ENCODE measurements around the gene TIGAR. TPM values are rescaled to one million over a fixed set of nuclear protein-coding genes. Genes with fewer than 3 reads are reported as not detected.

Gene TIGAR
- total RNA-seq, 1 donor = 9.8 TPM

DNA sequence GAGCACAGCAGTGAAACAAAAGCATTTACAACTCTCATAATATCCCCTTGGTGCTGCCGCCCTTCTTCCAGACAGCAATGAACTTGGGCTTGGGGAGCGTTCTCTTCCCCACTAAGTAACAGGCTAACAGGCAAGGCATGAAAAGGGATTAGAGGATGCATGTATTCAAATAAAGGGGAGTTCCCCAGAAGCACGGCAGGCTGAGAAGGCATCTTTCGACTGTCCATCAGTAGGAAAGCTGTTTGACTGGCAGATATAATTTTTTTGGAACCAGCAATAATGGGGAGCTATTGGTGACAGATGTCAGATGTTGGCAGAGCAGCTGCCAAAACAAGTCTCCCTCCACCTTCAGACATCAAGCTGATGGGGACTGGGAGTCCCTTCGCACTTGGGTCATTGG, 9.2 kb upstream of the TIGAR start:
- Histone ChIP-seq H3K4me3 (ENCODE audit: low read length) (no peak overlapping the region), H3K4me1 (ENCODE audit: insufficient read depth, low read length) (no peaks in the 10 kb centered on the region), H3K9me3 (ENCODE audit: low read depth, low read length) (no peaks in the 10 kb centered on the region), H3K27me3 (ENCODE audit: insufficient read depth, low read length) (no peaks in the 10 kb centered on the region)

DNA sequence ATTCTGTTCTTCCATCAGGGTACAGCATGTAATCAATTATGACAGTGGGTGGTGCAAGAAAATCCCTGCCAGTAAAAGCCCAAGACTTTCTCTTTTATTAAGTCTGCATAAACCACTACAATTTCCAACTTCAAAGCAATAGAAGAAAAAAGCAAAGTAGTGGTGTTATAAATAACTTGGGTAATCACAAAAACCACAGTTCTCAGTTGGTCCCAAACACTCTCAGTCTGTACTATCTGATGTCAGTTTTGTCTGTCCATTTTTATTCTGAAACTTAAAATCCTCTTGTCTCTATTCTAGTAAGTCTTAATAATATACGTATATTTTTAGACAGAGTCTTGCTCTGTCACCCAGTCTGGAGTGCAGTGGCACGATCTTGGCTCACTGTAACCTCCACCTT, 8.8 kb upstream of the TIGAR start:
- H3K4me1 ChIP-seq (ENCODE audit: insufficient read depth, low read length) = no peaks in the 10 kb centered on the region
- H3K27me3 ChIP-seq (ENCODE audit: insufficient read depth, low read length) = no peaks in the 10 kb centered on the region
- H3K9me3 ChIP-seq (ENCODE audit: low read depth, low read length) = no peaks in the 10 kb centered on the region
- no peak overlapping the region for H3K4me3 ChIP-seq (ENCODE audit: low read length)

DNA sequence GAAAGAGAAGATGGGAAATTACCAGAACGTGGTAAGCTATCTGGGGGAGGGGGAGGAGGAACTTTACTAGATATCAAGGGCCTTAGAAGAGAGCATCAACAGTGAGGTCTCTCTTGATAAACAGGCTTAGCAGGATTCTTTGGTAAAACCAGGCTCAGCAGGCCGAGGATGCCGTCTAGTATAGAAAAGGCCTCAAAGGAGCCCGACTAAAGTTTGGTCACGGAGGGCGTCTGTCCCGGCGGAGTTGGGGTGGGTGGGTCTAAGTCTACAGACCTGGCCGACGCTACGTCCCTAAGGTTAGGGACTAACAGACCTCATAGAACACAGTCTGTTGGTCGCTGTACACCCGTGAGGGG, 538 bp upstream of the TIGAR start:
- no peaks in the 10 kb centered on the region for H3K9me3 ChIP-seq (ENCODE audit: low read depth, low read length)
- H3K4me3 ChIP-seq (ENCODE audit: low read length) = peak overlapping the region; percentile 95
- H3K4me1 ChIP-seq (ENCODE audit: insufficient read depth, low read length) = peaks cover 35% of the 10 kb centered on the region
- H3K27me3 ChIP-seq (ENCODE audit: insufficient read depth, low read length) = no peaks in the 10 kb centered on the region

GRCh38 chr12:4322726-4323125, 1.7 kb downstream of the TIGAR start:
- no peak overlapping the region for H3K4me3 ChIP-seq (ENCODE audit: low read length)
- no peaks in the 10 kb centered on the region for H3K27me3 ChIP-seq (ENCODE audit: insufficient read depth, low read length)
- H3K4me1 ChIP-seq (ENCODE audit: insufficient read depth, low read length) = peaks cover 35% of the 10 kb centered on the region
- H3K9me3 ChIP-seq (ENCODE audit: low read depth, low read length) = no peaks in the 10 kb centered on the region

DNA sequence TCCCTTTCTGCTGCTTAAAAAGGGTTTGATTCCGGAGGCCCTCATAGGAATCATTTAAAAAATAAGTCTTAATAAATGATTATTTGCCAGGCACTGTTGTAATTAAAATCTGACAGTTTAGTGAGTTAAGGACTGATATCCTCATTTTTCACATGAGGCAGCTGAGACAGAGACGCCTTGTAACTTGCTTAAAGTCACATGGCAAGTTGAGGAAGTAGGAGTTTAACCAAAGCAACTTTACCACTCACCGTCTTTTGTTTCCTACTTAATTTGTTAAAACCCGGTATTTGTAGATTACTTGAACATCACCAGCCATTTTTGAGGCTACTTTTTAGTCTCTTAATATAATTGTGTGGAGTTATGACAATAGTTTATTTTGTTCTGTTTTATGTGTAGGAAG, 2.4 kb downstream of the TIGAR start:
- Histone ChIP-seq H3K4me1 (ENCODE audit: insufficient read depth, low read length) (peaks cover 35% of the 10 kb centered on the region), H3K9me3 (ENCODE audit: low read depth, low read length) (no peaks in the 10 kb centered on the region), H3K4me3 (ENCODE audit: low read length) (no peak overlapping the region), H3K27me3 (ENCODE audit: insufficient read depth, low read length) (no peaks in the 10 kb centered on the region)

DNA sequence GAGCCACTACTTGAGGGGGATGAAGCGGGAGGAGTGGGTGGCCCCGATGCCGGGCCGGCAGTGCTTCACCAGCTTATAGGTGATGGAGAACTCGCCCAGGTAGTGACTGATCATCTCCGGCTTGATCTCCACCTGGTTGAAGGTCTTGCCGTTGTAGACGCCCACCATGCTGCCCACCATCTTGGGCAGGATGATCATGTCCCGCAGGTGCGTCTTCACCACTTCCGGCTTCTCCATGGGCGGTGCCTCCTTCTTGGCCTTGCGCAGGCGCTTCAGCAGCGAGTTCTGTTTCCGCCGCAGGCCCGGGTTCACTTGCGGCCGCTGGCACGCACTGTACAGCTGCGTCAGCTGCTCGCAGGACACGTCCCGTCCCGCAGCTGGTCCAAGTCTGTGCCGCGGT, 3.4 kb downstream of the TIGAR start:
- Histone ChIP-seq H3K27me3 (ENCODE audit: insufficient read depth, low read length) (no peaks in the 10 kb centered on the region), H3K9me3 (ENCODE audit: low read depth, low read length) (no peaks in the 10 kb centered on the region)

DNA sequence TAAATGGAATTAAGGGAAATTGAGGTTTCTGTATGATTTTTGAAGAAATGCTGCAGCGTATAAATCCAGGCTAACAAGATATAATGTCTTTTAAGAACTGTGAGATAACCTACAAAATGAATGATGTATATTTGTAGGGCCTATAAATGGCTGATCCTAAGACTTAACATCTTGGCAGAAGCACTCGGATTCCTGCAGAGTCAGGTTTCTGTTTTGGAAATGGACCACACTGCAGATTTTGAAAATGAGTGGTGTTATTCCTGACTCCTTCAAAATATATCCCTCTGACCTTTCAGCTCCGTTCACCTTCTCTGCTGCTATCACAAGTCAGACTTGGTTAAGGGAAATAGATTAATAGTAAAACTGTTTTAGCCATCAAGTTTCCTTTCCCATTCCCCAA, 5.0 kb downstream of the TIGAR start:
- H3K4me1 ChIP-seq (ENCODE audit: insufficient read depth, low read length) = peaks cover 29% of the 10 kb centered on the region
- no peaks in the 10 kb centered on the region for H3K9me3 ChIP-seq (ENCODE audit: low read depth, low read length)
- no peak overlapping the region for H3K4me3 ChIP-seq (ENCODE audit: low read length)
- H3K27me3 ChIP-seq (ENCODE audit: insufficient read depth, low read length) = no peaks in the 10 kb centered on the region

More for the DNA sequence above, 3.4 kb downstream of the TIGAR start:
- Histone ChIP-seq H3K4me3 (ENCODE audit: low read length) (no peak overlapping the region), H3K4me1 (ENCODE audit: insufficient read depth, low read length) (peaks cover 35% of the 10 kb centered on the region)

GRCh38 chr12:4327293-4327692, 6.3 kb downstream of the TIGAR start:
- H3K27me3 ChIP-seq (ENCODE audit: insufficient read depth, low read length) = no peaks in the 10 kb centered on the region
- H3K4me3 ChIP-seq (ENCODE audit: low read length) = no peak overlapping the region
- H3K4me1 ChIP-seq (ENCODE audit: insufficient read depth, low read length) = peaks cover 19% of the 10 kb centered on the region
- H3K9me3 ChIP-seq (ENCODE audit: low read depth, low read length) = no peaks in the 10 kb centered on the region

- H3K4me3 ChIP-seq (ENCODE audit: low read length) = no peak overlapping the region
Measured at GRCh38 chr12:4330203-4330602, 9.2 kb downstream of the TIGAR start.

GRCh38 chr12:4331221-4331620, 10.2 kb downstream of the TIGAR start:
- no peaks in the 10 kb centered on the region for H3K9me3 ChIP-seq (ENCODE audit: low read depth, low read length)
- H3K4me1 ChIP-seq (ENCODE audit: insufficient read depth, low read length) = no peaks in the 10 kb centered on the region
- no peaks in the 10 kb centered on the region for H3K27me3 ChIP-seq (ENCODE audit: insufficient read depth, low read length)
- H3K4me3 ChIP-seq (ENCODE audit: low read length) = no peak overlapping the region

More at GRCh38 chr12:4330203-4330602, 9.2 kb downstream of the TIGAR start:
- Histone ChIP-seq H3K4me1 (ENCODE audit: insufficient read depth, low read length) (no peaks in the 10 kb centered on the region), H3K9me3 (ENCODE audit: low read depth, low read length) (no peaks in the 10 kb centered on the region), H3K27me3 (ENCODE audit: insufficient read depth, low read length) (no peaks in the 10 kb centered on the region)

GRCh38 chr12:4331842-4332241, 10.8 kb downstream of the TIGAR start:
- Histone ChIP-seq H3K4me3 (ENCODE audit: low read length) (no peak overlapping the region), H3K27me3 (ENCODE audit: insufficient read depth, low read length) (no peaks in the 10 kb centered on the region), H3K4me1 (ENCODE audit: insufficient read depth, low read length) (no peaks in the 10 kb centered on the region), H3K9me3 (ENCODE audit: low read depth, low read length) (no peaks in the 10 kb centered on the region)

DNA sequence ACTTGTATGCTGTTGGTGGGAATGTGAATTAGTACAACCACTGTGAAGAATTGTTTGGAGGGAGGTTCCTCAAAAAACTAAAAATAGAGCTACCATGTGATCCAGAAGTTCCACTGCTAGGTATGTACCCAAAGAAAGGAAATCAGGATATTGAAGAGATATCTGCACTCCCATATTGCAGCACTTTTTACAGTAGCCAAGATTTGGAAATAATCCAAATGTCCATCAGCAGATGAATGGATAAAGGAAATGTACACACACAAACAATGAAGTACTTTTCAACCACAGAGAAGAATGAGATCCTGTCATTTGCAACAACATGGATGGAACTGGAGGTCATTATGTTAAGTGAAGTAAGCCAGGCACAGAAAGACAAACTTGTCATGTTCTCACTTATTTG, 25.9 kb downstream of the TIGAR start:
- no peaks in the 10 kb centered on the region for H3K9me3 ChIP-seq (ENCODE audit: low read depth, low read length)
- H3K4me3 ChIP-seq (ENCODE audit: low read length) = no peak overlapping the region
- H3K4me1 ChIP-seq (ENCODE audit: insufficient read depth, low read length) = no peaks in the 10 kb centered on the region
- H3K27me3 ChIP-seq (ENCODE audit: insufficient read depth, low read length) = no peaks in the 10 kb centered on the region

- Histone ChIP-seq H3K4me1 (ENCODE audit: insufficient read depth, low read length) (no peaks in the 10 kb centered on the region), H3K27me3 (ENCODE audit: insufficient read depth, low read length) (no peaks in the 10 kb centered on the region), H3K4me3 (ENCODE audit: low read length) (no peak overlapping the region), H3K9me3 (ENCODE audit: low read depth, low read length) (no peaks in the 10 kb centered on the region)
Measured at GRCh38 chr12:4353785-4354208, 32.8 kb downstream of the TIGAR start.

- Histone ChIP-seq H3K27me3 (ENCODE audit: insufficient read depth, low read length) (no peaks in the 10 kb centered on the region), H3K4me3 (ENCODE audit: low read length) (no peak overlapping the region), H3K4me1 (ENCODE audit: insufficient read depth, low read length) (no peaks in the 10 kb centered on the region), H3K9me3 (ENCODE audit: low read depth, low read length) (no peaks in the 10 kb centered on the region)
Measured at GRCh38 chr12:4355156-4356040, 34.4 kb downstream of the TIGAR start.

DNA sequence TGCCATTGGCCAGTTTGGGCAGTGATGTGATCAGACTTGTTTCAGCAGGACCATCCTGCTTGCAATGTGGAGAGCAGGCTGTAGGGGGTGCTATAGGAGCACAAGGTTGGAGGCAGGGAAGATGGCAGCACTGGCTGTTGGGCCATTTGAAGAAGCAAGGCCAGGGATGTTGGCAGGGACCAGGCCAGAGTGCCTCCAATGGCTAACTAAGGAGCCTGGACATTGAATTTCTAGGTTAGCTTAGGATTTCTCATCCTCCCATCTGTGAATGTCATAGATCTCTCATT, 35.0 kb downstream of the TIGAR start:
- Histone ChIP-seq H3K27me3 (ENCODE audit: insufficient read depth, low read length) (no peaks in the 10 kb centered on the region), H3K4me3 (ENCODE audit: low read length) (no peak overlapping the region), H3K9me3 (ENCODE audit: low read depth, low read length) (no peaks in the 10 kb centered on the region), H3K4me1 (ENCODE audit: insufficient read depth, low read length) (no peaks in the 10 kb centered on the region)

GRCh38 chr12:4366090-4366489, 45.1 kb downstream of the TIGAR start:
- Histone ChIP-seq H3K9me3 (ENCODE audit: low read depth, low read length) (no peaks in the 10 kb centered on the region), H3K27me3 (ENCODE audit: insufficient read depth, low read length) (peaks cover 30% of the 10 kb centered on the region), H3K4me1 (ENCODE audit: insufficient read depth, low read length) (no peaks in the 10 kb centered on the region), H3K4me3 (ENCODE audit: low read length) (no peak overlapping the region)
